KMS-11 (cell line): Measurements from ENCODE around the gene AKT2.

Experiments
- H2AFZ ChIP-seq: fragments of 200-600 bp; sonication (generic); 2 replicates; pipeline ENCODE4 v1.6.1; 2016; ENCODE audit warnings: antibody characterized with exemption, mixed run types, low read depth
- H3K27ac ChIP-seq: fragments of 200-600 bp; sonication (generic); 2 replicates; pipeline ENCODE4 v1.6.1; 2016; ENCODE audit warnings: mild to moderate bottlenecking, mixed run types
- H3K27me3 ChIP-seq: fragments of 200-600 bp; sonication (generic); 2 replicates; pipeline ENCODE4 v1.6.1; 2017; ENCODE audit warnings: mild to moderate bottlenecking, low read depth, mixed run types, moderate library complexity; ENCODE audit not compliant: insufficient read depth
- H3K36me3 ChIP-seq: fragments of 200-600 bp; sonication (generic); 2 replicates; pipeline ENCODE4 v1.6.1; 2017; ENCODE audit warnings: mild to moderate bottlenecking, mixed run types; ENCODE audit not compliant: insufficient read depth
- H3K4me1 ChIP-seq: fragments of 200-600 bp; sonication (generic); 2 replicates; pipeline ENCODE4 v1.6.1; 2016; ENCODE audit warnings: mild to moderate bottlenecking, low read depth, mixed run types; ENCODE audit not compliant: poor library complexity, severe bottlenecking
- H3K4me2 ChIP-seq: fragments of 200-600 bp; sonication (generic); 2 replicates; pipeline ENCODE4 v1.7.0; 2016; ENCODE audit warnings: mild to moderate bottlenecking, mixed run types
- H3K4me3 ChIP-seq: fragments of 200-600 bp; sonication (generic); IDR thresholded peaks from 2 replicates; pipeline ENCODE4 v1.6.1; 2017; ENCODE audit warnings: low read depth, low read length, mixed read lengths; ENCODE audit not compliant: insufficient read depth
- H3K79me2 ChIP-seq: fragments of 200-600 bp; sonication (generic); 2 replicates; pipeline ENCODE4 v1.6.1; 2016; ENCODE audit warnings: low read depth, mixed run types; ENCODE audit not compliant: insufficient read depth
- H3K9ac ChIP-seq: fragments of 200-600 bp; sonication (generic); 2 replicates; pipeline ENCODE4 v1.6.1; 2016; ENCODE audit warnings: mild to moderate bottlenecking, mixed run types
- H4K20me1 ChIP-seq: fragments of 200-600 bp; sonication (generic); 2 replicates; pipeline ENCODE4 v1.6.1; 2016; ENCODE audit warnings: mild to moderate bottlenecking, mixed run types; ENCODE audit not compliant: insufficient read depth
- TF ChIP-seq, protein P1 (sequence below): fragments of 200-600 bp; sonication (generic); conservative IDR thresholded peaks from 2 replicates; pipeline ENCODE4 v1.6.1; 2017; ENCODE audit warnings: low read depth, mild to moderate bottlenecking, antibody characterized with exemption, low read length, moderate library complexity, mixed read lengths

AKT2 gene

DNA sequence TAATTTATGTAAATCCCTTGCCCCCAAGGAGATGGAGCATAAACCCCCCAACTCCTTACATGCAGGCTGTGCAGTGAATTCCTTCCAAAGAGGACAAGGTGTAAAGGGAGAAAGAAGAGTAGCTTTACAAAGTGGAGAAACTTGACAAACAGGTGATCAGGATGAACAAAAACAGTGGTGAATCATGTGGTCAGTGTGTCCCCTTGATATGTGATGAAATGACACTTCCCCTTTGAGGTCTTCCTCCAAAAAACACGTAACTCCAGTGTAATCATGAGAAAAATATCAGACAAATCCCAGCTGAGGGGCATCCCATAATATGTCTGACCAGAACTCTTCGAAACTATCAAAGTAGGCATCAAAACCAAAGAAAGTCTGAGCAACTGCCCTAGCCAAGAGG lies 29.5 kb upstream of the AKT2 start:
- H3K4me2 ChIP-seq, result no peak overlapping the region
- H3K4me1 ChIP-seq, result peaks cover 8% of the 10 kb centered on the region
- no peak overlapping the region for H3K9ac ChIP-seq
- H3K27ac ChIP-seq, result no peak overlapping the region
- H3K79me2 ChIP-seq, result no peaks in the 10 kb centered on the region
- H3K4me3 ChIP-seq, result no peak overlapping the region
- no peaks in the 10 kb centered on the region for H3K36me3 ChIP-seq
- no peaks in the 10 kb centered on the region for H4K20me1 ChIP-seq
- H2AFZ ChIP-seq, result no peak overlapping the region
- TF ChIP-seq, protein P1, sequence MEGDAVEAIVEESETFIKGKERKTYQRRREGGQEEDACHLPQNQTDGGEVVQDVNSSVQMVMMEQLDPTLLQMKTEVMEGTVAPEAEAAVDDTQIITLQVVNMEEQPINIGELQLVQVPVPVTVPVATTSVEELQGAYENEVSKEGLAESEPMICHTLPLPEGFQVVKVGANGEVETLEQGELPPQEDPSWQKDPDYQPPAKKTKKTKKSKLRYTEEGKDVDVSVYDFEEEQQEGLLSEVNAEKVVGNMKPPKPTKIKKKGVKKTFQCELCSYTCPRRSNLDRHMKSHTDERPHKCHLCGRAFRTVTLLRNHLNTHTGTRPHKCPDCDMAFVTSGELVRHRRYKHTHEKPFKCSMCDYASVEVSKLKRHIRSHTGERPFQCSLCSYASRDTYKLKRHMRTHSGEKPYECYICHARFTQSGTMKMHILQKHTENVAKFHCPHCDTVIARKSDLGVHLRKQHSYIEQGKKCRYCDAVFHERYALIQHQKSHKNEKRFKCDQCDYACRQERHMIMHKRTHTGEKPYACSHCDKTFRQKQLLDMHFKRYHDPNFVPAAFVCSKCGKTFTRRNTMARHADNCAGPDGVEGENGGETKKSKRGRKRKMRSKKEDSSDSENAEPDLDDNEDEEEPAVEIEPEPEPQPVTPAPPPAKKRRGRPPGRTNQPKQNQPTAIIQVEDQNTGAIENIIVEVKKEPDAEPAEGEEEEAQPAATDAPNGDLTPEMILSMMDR, result no peak
- no peaks in the 10 kb centered on the region for H3K27me3 ChIP-seq

DNA sequence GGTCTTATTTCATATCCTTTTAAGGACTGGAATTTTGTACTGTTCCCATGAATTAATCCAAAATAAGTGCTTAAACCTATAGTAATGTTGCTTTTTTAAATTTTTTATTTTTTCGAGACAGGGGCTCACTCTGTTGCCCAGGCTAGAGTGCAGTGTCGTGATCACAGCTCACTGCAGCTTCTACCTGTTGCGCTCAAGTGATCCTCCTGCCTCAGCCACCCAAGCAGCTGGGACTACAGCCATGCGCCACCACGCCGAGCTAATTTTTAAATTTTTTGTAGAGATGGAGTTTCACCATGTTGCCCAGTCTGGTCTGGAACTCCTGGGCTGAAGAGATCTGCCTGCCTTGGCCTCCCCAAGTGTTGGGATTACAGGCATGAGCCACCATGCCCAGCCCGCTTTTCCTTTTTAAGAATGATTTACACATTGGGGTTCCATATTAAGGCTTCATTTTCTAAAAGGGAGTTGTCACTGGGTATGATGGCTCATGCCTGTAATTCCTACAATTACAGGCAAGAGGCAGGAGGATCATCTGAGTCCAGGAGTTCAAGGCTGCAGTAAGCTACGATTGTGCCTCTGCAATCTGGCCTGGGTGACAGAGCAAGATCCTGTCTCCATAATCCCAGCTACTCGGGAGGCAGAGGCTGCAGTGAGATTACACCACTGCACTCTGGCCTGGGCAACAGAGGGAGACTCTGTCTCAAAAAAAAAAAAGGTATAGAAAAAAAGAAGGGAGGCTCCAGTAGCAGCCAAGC lies 28.3 kb upstream of the AKT2 start:
- Histone ChIP-seq H3K27me3 (no peaks in the 10 kb centered on the region), H4K20me1 (no peaks in the 10 kb centered on the region), H3K4me1 (peaks cover 8% of the 10 kb centered on the region), H3K36me3 (no peaks in the 10 kb centered on the region), H3K27ac (no peak overlapping the region), H3K79me2 (no peaks in the 10 kb centered on the region), H3K9ac (no peak overlapping the region), H3K4me2 (no peak overlapping the region), H2AFZ (no peak overlapping the region), H3K4me3 (no peak overlapping the region)
- TF ChIP-seq, protein P1, result no peak

DNA sequence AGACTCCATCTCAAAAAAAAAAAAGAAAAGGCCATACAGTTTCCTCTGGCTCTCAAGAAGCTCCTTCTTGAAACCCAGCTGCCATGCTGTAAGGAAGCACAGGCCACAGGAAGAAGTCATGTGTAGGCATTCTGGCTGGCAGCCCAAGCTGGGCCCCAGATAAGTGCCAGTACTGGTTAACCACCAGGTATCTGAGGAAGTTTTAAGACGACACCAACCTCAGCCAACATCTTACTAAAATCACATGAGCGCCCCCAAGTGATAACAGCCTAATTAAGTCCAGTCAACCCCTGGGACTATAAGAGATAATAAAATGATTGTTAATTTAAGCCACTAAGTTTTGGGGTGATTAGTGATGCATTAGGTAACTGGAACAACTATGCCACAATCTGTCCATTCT lies 27.4 kb upstream of the AKT2 start:
- H3K36me3 ChIP-seq, result no peaks in the 10 kb centered on the region

DNA sequence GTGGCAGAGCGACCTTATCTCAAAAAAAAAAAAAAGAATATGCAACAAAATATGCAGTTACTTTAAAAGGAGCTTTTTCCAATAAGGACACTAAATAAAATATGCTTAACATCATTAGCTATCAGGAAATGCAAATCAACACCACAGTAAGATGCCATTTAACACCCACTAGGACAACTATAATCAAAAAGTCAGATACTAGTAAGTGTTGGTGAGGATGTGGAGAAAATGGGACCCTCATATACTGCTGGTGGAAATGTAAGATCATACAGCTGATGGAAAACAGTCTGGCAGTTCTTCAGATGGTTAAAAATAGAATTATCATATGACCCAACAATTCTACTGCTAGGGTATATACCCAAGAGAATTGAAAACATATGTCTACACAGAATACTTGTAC lies 24.5 kb upstream of the AKT2 start:
- Histone ChIP-seq H3K4me1 (peaks cover 8% of the 10 kb centered on the region), H3K4me2 (no peak overlapping the region), H3K9ac (no peak overlapping the region), H3K27me3 (no peaks in the 10 kb centered on the region), H3K4me3 (no peak overlapping the region), H3K27ac (no peak overlapping the region), H4K20me1 (no peaks in the 10 kb centered on the region), H3K36me3 (no peaks in the 10 kb centered on the region), H3K79me2 (no peaks in the 10 kb centered on the region), H2AFZ (no peak overlapping the region)
- TF ChIP-seq, protein P1, result no peak

More for the DNA sequence above, 27.4 kb upstream of the AKT2 start:
- H3K4me3 ChIP-seq, result no peak overlapping the region
- no peaks in the 10 kb centered on the region for H4K20me1 ChIP-seq
- H3K4me2 ChIP-seq, result no peak overlapping the region
- no peaks in the 10 kb centered on the region for H3K27me3 ChIP-seq
- H3K9ac ChIP-seq, result no peak overlapping the region
- TF ChIP-seq, protein P1, result no peak
- H3K4me1 ChIP-seq, result peaks cover 8% of the 10 kb centered on the region
- H2AFZ ChIP-seq, result no peak overlapping the region
- H3K79me2 ChIP-seq, result no peaks in the 10 kb centered on the region
- no peak overlapping the region for H3K27ac ChIP-seq
